ENCODE measurements around the gene COL5A3. TPM values are rescaled to one million over a fixed set of nuclear protein-coding genes. Genes with fewer than 3 reads are reported as not detected.
A peak's percentile ranks its signal among the peaks of the same experiment; 100 is the strongest.

Gene COL5A3
- total RNA-seq, 6 experiments from 2014 or later: 1.3 to 3.7 (median 1.4) TPM

GRCh38 chr19:9991425-9992191, 18.7 kb downstream of the COL5A3 start:
- TF ChIP-seq, protein P1, sequence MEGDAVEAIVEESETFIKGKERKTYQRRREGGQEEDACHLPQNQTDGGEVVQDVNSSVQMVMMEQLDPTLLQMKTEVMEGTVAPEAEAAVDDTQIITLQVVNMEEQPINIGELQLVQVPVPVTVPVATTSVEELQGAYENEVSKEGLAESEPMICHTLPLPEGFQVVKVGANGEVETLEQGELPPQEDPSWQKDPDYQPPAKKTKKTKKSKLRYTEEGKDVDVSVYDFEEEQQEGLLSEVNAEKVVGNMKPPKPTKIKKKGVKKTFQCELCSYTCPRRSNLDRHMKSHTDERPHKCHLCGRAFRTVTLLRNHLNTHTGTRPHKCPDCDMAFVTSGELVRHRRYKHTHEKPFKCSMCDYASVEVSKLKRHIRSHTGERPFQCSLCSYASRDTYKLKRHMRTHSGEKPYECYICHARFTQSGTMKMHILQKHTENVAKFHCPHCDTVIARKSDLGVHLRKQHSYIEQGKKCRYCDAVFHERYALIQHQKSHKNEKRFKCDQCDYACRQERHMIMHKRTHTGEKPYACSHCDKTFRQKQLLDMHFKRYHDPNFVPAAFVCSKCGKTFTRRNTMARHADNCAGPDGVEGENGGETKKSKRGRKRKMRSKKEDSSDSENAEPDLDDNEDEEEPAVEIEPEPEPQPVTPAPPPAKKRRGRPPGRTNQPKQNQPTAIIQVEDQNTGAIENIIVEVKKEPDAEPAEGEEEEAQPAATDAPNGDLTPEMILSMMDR (IDR thresholded peaks at IDR 0.05): no peak
- peaks cover 1% of the 10 kb centered on the region for H3K27me3 Mint-ChIP-seq (ENCODE audit: insufficient read depth)
- no peak overlapping the region for H3K4me3 Mint-ChIP-seq
- H3K27ac Mint-ChIP-seq: no peak overlapping the region
- H3K9me3 Mint-ChIP-seq: no peaks in the 10 kb centered on the region
- no peaks in the 10 kb centered on the region for H3K36me3 Mint-ChIP-seq (ENCODE audit: low read depth)
- H3K4me1 Mint-ChIP-seq (ENCODE audit: low read depth): peaks cover 9% of the 10 kb centered on the region
- no peak for DNase-seq

DNA sequence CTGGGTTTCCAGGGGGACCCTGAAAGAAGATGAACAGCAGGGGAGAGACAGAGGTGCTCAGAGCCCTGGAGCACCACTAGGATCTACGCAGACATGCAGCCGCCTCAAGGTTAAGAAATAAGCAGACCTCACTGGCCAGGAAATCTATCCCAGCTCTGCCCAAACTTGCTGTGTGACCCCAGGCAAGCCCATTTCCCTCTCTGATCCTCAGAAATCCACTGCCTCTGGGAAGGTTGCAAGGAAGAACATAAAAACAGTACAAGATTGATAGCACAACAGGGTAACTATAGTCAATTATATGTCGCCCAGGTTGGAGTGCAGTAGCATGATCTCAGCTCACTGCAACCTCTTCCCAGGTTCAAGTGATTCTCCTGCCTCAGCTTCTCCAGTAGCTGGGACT, 20.8 kb downstream of the COL5A3 start:
- H3K27ac Mint-ChIP-seq: no peak overlapping the region
- peaks cover 1% of the 10 kb centered on the region for H3K27me3 Mint-ChIP-seq (ENCODE audit: insufficient read depth)
- peaks cover 8% of the 10 kb centered on the region for H3K4me1 Mint-ChIP-seq (ENCODE audit: low read depth)
- H3K36me3 Mint-ChIP-seq (ENCODE audit: low read depth): no peaks in the 10 kb centered on the region
- DNase-seq: no peak
- H3K4me3 Mint-ChIP-seq: no peak overlapping the region
- TF ChIP-seq, protein P1 (IDR thresholded peaks at IDR 0.05): no peak
- H3K9me3 Mint-ChIP-seq: no peaks in the 10 kb centered on the region

DNA sequence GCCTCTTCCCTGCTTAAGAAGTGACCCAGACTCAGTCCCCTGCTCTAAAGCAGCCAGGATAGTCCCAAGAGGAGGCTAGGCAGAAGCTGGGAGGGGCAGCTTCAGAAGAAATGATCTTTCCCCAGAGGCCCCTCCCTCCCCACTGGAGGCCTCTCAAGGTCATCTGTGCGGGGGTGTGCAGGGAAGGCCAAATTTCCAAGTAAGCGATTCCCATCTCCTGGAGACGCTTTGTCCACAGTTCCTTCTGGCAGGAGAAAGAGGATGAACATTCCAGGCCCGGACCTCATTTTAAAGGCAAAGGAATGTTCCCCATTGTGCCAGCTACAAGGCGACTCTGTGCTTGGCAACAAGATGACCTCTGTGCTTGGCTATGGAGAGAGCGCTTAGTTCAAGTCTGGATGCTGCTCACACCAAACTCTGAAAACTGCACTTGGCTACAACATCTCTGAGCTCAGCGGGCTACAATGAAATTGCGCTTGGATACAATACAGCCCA, 23.5 kb downstream of the COL5A3 start:
- no peak overlapping the region for H3K27ac Mint-ChIP-seq
- no peak overlapping the region for H3K4me3 Mint-ChIP-seq

DNA sequence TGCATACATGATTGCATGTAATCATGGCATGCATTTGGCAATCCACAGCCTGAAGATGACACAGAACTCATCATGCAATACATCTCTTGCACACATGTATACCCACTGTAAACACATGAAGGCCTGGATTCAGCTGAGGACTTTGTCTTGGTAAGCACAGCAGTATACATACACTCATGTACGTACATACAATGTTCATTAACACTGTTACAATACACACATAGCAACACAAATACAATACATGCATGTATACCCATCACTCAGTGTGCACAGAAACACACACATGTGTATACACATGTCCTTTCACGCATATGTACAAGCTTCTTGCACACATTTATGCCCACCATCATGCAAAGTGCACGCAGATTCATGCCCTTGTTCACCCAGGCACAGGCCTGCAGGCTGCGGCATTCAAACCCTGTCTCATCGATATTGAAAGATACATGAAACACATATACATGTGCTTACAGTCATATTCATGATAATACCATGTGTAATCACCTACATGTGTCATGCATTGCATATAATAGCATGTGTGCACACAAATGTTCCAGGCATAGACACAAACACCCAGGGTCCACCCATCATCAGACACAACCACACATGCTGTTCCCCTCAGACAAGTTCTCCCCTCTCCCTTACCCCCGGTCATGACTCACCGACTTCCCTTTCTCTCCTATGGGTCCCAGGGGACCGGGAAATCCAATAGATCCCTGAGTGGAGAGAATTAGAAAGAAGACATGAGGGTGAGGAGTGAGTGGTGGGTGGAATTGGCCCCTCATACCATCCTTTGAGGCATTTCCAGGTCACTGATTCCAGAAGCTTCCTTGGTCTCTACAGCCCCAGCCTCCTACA, 28.7 kb downstream of the COL5A3 start:
- H3K4me1 Mint-ChIP-seq (ENCODE audit: low read depth): peaks cover 2% of the 10 kb centered on the region
- DNase-seq: no peak
- no peaks in the 10 kb centered on the region for H3K9me3 Mint-ChIP-seq
- H3K27ac Mint-ChIP-seq: no peak overlapping the region
- TF ChIP-seq, protein P1 (IDR thresholded peaks at IDR 0.05): no peak
- H3K36me3 Mint-ChIP-seq (ENCODE audit: low read depth): no peaks in the 10 kb centered on the region
- H3K27me3 Mint-ChIP-seq (ENCODE audit: insufficient read depth): peaks cover 4% of the 10 kb centered on the region
- no peak overlapping the region for H3K4me3 Mint-ChIP-seq

More for the DNA sequence above, 23.5 kb downstream of the COL5A3 start:
- DNase-seq: peak; percentile 18
- TF ChIP-seq, protein P1 (IDR thresholded peaks at IDR 0.05): no peak
- Mint-ChIP-seq H3K36me3 (ENCODE audit: low read depth) (no peaks in the 10 kb centered on the region), H3K9me3 (no peaks in the 10 kb centered on the region), H3K27me3 (ENCODE audit: insufficient read depth) (peaks cover 6% of the 10 kb centered on the region), H3K4me1 (ENCODE audit: low read depth) (peaks cover 8% of the 10 kb centered on the region)

DNA sequence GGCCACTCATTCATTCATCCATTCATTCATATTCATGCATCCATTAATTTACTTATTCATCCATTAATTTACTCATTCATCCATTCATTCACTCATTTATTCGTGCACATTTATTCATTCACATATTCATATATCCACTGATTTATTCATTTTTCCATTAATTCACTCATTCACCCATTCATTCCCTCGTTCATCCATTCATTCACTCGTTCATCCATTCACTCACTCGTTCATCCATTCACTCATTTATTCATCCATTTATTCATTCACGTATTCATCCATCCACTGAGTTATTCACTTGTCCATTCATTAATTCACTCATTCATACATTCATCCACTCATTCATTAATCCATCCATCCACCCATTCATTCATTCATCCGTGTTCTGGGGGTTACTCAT, 38.2 kb downstream of the COL5A3 start:
- TF ChIP-seq, protein P1 (IDR thresholded peaks at IDR 0.05): no peak
- no peaks in the 10 kb centered on the region for H3K4me1 Mint-ChIP-seq (ENCODE audit: low read depth)
- H3K27me3 Mint-ChIP-seq (ENCODE audit: insufficient read depth): no peaks in the 10 kb centered on the region; the same call in 1 of the 2 replicates
- no peaks in the 10 kb centered on the region for H3K9me3 Mint-ChIP-seq
- peaks cover 7% of the 10 kb centered on the region; the same call in 1 of the 2 replicates for H3K36me3 Mint-ChIP-seq (ENCODE audit: low read depth)
- DNase-seq: no peak
- no peak overlapping the region for H3K27ac Mint-ChIP-seq
- no peak overlapping the region for H3K4me3 Mint-ChIP-seq

All from HFFc6 (cell line).